Posterior cingulate gyrus (tissue), 11 donors: ENCODE results near the gene AJM1.
"Not testable (repeated sequence)": the region's sequence is repeated elsewhere in the genome, so short reads cannot be mapped to it uniquely, and the experiment has no call there.

Experiments
- DNase-seq, 10 donors: peaks; one replicate each; pipeline versions ENCODE4 v3.0.0 to v3.0.0-alpha.2; 2020 to 2021; ENCODE audit warnings: mixed read lengths in 3 of 10
- intact Hi-C: fragments of 100-400 bp; cut with DNase I; formaldehyde crosslinking; loops from one replicate; pipeline ENCODE4 v1.15.1; 2023

AJM1 gene

GRCh38 chr9:136828474-136829140 is 13.7 kb upstream of the AJM1 start:
- intact Hi-C loops = no loop called here
- DNase-seq = peak in 2 of 10 donors; percentile 4 to 66

GRCh38 chr9:136829412-136829811 is 12.9 kb upstream of the AJM1 start:
- intact Hi-C loops = no loop called here
- no peak for DNase-seq

GRCh38 chr9:136829981-136830885 is 12.0 kb upstream of the AJM1 start:
- intact Hi-C loops = no loop called here
- DNase-seq = peak in 2 of 10 donors; percentile 27 to 87

GRCh38 chr9:136831002-136831719 is 11.1 kb upstream of the AJM1 start:
- intact Hi-C loops = no loop called here
- DNase-seq = peak in 2 of 10 donors; percentile 69 to 86

GRCh38 chr9:136831720-136832104 is 10.6 kb upstream of the AJM1 start:
- peak in 1 of 10 donors; percentile 5 for DNase-seq

GRCh38 chr9:136832581-136832980 is 9.7 kb upstream of the AJM1 start:
- DNase-seq = peak in 1 of 10 donors; percentile 57
- intact Hi-C loops = no loop called here

More at GRCh38 chr9:136831720-136832104, 10.6 kb upstream of the AJM1 start:
- intact Hi-C loops = no loop called here

- intact Hi-C loops, DNase-seq: not testable (repeated sequence)
Observed at GRCh38 chr9:136833381-136834048, 8.8 kb upstream of the AJM1 start.

GRCh38 chr9:136835162-136835931 is 6.9 kb upstream of the AJM1 start:
- intact Hi-C loops = no loop called here
- no peak for DNase-seq

GRCh38 chr9:136835932-136836904 is 6.1 kb upstream of the AJM1 start:
- DNase-seq = no peak
- intact Hi-C loops = no loop called here

GRCh38 chr9:136837146-136837855 is 5.0 kb upstream of the AJM1 start:
- intact Hi-C loops = no loop called here
- no peak for DNase-seq

GRCh38 chr9:136837856-136838277 is 4.4 kb upstream of the AJM1 start:
- DNase-seq, intact Hi-C loops: not testable (repeated sequence)

- DNase-seq = no peak
- intact Hi-C loops = no loop called here
Observed at GRCh38 chr9:136838314-136839228, 3.7 kb upstream of the AJM1 start.

GRCh38 chr9:136839229-136840139 is 2.8 kb upstream of the AJM1 start:
- intact Hi-C loops = loop anchor here (5.0 to 10.0 kb wide), 3 partner anchors 32 to 105 kb away; partner anchors contain the start of genes C8G, FBXW5, RABL6 and TMEM141
- DNase-seq = no peak

- intact Hi-C loops = loop anchor here (5.0 to 10.0 kb wide), 3 partner anchors 33 to 104 kb away; partner anchors contain the start of genes C8G, FBXW5, RABL6 and TMEM141
- no peak for DNase-seq
Observed at GRCh38 chr9:136840140-136840876, 2.0 kb upstream of the AJM1 start.
